Upper lobe of right lung (tissue), 1 donor: ENCODE measurements around the gene XPC. TPM values are rescaled to one million over a fixed set of nuclear protein-coding genes. Genes with fewer than 3 reads are reported as not detected.

Experiments used
- ATAC-seq: fragments of 200-7000 bp; cut with Tn5 transposase; one replicate; pipeline ENCODE4 v1.9.1; 2020; ENCODE audit warnings: mild to moderate bottlenecking, moderate library complexity
- DNase-seq: peaks from one replicate; pipeline ENCODE4 v3.0.0-alpha.2; 2020
- H3K27ac ChIP-seq: fragments of 200-600 bp; one replicate; pipeline ENCODE4 v1.8.0; 2022
- H3K27me3 ChIP-seq: fragments of 200-600 bp; one replicate; pipeline ENCODE4 v1.8.0; 2022; ENCODE audit warnings: mild to moderate bottlenecking
- H3K36me3 ChIP-seq: fragments of 200-600 bp; one replicate; pipeline ENCODE4 v1.8.0; 2022
- H3K4me1 ChIP-seq: fragments of 200-600 bp; one replicate; pipeline ENCODE4 v1.8.0; 2022
- H3K4me3 ChIP-seq: fragments of 200-600 bp; one replicate; pipeline ENCODE4 v1.8.0; 2022; ENCODE audit warnings: mild to moderate bottlenecking
- H3K9me3 ChIP-seq: fragments of 200-600 bp; one replicate; pipeline ENCODE4 v1.8.0; 2022
- intact Hi-C: fragments of 100-400 bp; cut with DNase I; formaldehyde crosslinking; loops from one replicate; pipeline ENCODE4 v1.11.0; 2022
- total RNA-seq: library from RNA; stranded (reverse); fragmentation: NEBNext Ultra II Directional; extraction: Animal tissue kit (Norgen Biotek cat#: 25700); gene quantifications from one replicate; pipeline ENCODE4 v1.2.1, GENCODE V29; 2021
- TF ChIP-seq, protein P1 (sequence below): fragments of 200-600 bp; IDR thresholded peaks from one replicate; pipeline ENCODE4 v1.8.0; 2022; ENCODE audit warnings: antibody characterized with exemption
- donor health status: DM: no; HTN: yes; CAD: no; lungs with severe emphysema.

The XPC gene
- total RNA-seq, 1 donor from 2014 or later = 36.1 TPM

DNA sequence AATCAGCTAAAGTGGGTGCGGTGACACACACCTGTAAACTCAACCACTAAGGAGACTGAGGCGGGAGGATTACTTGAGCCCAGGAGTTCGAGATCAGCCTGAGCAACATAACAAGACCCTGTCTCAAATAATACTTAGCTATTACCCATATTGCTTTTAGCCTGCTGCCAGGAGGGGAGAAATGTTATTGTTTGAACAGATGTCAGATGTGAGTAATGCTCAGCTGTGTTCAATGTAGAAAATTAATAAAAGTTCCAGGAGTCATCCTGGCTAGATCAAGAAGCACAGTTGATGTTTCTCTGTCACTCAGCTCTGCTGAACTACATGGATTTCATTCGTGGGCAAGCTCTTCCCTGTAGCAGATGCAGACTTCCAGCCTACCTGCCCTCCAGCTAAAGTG, 22.4 kb upstream of the XPC start:
- TF ChIP-seq, protein P1, sequence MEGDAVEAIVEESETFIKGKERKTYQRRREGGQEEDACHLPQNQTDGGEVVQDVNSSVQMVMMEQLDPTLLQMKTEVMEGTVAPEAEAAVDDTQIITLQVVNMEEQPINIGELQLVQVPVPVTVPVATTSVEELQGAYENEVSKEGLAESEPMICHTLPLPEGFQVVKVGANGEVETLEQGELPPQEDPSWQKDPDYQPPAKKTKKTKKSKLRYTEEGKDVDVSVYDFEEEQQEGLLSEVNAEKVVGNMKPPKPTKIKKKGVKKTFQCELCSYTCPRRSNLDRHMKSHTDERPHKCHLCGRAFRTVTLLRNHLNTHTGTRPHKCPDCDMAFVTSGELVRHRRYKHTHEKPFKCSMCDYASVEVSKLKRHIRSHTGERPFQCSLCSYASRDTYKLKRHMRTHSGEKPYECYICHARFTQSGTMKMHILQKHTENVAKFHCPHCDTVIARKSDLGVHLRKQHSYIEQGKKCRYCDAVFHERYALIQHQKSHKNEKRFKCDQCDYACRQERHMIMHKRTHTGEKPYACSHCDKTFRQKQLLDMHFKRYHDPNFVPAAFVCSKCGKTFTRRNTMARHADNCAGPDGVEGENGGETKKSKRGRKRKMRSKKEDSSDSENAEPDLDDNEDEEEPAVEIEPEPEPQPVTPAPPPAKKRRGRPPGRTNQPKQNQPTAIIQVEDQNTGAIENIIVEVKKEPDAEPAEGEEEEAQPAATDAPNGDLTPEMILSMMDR = no peak
- ATAC-seq = no peak
- DNase-seq = no peak

DNA sequence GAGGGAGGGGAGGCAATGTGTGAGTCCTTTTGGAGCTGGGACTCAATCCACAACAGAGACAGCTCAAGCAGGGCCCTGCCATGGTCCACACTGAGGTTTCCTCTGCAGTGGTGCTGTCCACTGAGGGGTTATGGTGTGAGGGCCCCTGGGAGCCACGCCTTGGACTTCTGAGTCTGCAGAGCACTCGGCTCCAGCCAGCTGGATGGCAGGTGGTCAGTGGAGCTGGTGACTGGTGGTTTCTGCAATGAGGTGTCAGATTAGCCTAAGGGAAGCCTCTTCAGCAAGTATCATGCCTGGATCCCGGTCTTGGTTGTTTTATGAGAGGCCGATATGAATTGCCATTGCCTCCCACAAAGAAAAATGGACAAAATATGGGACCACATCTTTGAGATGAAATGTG, 21.9 kb upstream of the XPC start:
- Histone ChIP-seq H3K9me3 (no peaks in the 10 kb centered on the region), H3K4me3 (no peak overlapping the region), H3K4me1 (peaks cover 37% of the 10 kb centered on the region), H3K27me3 (no peaks in the 10 kb centered on the region), H3K27ac (no peak overlapping the region), H3K36me3 (peaks cover 21% of the 10 kb centered on the region)
- intact Hi-C loops = no loop called here
- TF ChIP-seq, protein P1 = no peak
- DNase-seq = no peak
- ATAC-seq = no peak

More for the DNA sequence above, 22.4 kb upstream of the XPC start:
- intact Hi-C loops = no loop called here
- Histone ChIP-seq H3K27ac (no peak overlapping the region), H3K4me3 (no peak overlapping the region), H3K27me3 (no peaks in the 10 kb centered on the region), H3K9me3 (no peaks in the 10 kb centered on the region), H3K4me1 (peaks cover 37% of the 10 kb centered on the region), H3K36me3 (peaks cover 21% of the 10 kb centered on the region)

DNA sequence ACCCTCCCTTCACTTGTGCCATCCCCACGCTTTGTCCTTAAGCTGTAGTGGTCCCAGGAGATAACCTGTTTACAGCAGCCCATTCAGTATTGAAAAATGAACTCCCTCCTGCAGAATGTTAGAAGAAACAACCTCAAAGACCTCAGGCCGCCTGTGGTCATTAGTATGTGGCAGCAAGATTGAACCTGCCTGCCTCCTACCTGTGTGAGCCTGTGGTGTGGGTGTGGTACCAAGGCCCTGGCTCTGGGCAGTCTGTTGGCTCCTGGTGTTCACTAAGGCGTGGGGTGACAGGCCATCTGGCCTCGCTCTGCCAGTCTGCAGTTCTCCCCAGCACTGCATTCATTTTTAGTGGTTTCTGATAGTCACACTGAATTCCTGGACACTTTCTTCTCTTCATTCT, 21.2 kb upstream of the XPC start:
- Histone ChIP-seq H3K36me3 (peaks cover 21% of the 10 kb centered on the region), H3K27me3 (no peaks in the 10 kb centered on the region), H3K4me1 (peaks cover 31% of the 10 kb centered on the region), H3K27ac (no peak overlapping the region), H3K9me3 (no peaks in the 10 kb centered on the region), H3K4me3 (no peak overlapping the region)
- TF ChIP-seq, protein P1 = no peak
- DNase-seq (no peak), ATAC-seq (no peak)
- intact Hi-C loops = no loop called here

DNA sequence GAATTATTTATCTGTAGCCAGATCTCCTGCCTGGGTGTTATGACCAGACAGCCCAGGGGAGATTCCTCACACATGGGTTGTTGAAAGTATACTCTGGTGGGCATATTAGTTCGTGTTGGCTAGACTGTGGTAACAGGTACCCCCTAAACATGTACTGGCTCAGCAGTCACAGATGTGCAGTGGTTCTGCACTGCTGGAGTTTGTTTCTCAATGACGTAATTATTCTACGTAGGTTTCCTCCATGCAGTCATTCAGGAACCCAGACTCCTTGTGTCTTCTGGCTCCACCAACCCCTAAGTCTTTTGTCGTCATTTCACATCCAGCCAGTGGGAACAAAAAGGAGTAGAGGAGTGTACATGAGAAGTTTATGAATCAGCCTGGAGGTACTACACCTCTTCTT, 16.5 kb upstream of the XPC start:
- TF ChIP-seq, protein P1 = no peak
- intact Hi-C loops = no loop called here
- Histone ChIP-seq H3K27me3 (no peaks in the 10 kb centered on the region), H3K4me3 (no peak overlapping the region), H3K36me3 (peaks cover 21% of the 10 kb centered on the region), H3K4me1 (no peaks in the 10 kb centered on the region), H3K27ac (no peak overlapping the region), H3K9me3 (no peaks in the 10 kb centered on the region)
- ATAC-seq (no peak), DNase-seq (no peak)

DNA sequence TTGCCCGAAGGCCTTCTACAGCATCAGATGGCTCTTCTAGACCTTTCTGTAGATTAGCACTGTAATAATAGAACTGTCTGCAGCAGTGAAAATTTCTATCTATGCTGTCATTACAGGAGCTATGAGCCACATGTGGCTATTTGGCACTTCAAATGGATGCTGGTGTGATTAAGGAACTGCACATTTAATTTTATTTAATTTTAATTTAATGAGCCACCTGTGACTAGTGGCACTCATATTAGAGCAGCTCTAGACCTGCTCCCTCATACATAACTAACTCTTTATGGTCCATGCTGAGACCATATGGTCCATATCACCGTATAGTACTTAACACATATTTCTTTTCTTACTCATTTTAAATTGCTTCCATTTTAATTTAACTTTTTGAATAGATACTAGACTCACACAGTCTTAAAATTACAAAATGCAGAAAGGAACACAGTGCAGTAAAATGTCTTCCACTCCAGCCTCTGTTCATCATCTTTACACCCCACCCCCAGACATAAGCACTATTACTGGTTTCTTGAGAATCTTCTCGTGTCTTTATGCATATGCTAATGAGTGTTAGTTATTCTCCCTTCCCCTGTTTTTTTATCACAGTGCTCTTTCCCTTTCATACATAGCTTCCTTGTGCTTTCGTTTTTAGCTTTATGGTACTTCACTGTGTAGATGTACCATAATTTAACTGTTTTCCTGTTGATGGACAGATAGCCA, 9.8 kb upstream of the XPC start:
- no peak overlapping the region for H3K27ac ChIP-seq
- TF ChIP-seq, protein P1 = no peak
- peaks cover 56% of the 10 kb centered on the region for H3K36me3 ChIP-seq
- ATAC-seq (no peak), DNase-seq (no peak)
- H3K4me3 ChIP-seq = no peak overlapping the region
- H3K27me3 ChIP-seq = no peaks in the 10 kb centered on the region
- intact Hi-C loops = no loop called here
- H3K9me3 ChIP-seq = no peaks in the 10 kb centered on the region
- H3K4me1 ChIP-seq = no peaks in the 10 kb centered on the region
